Gastroesophageal sphincter (tissue), 4 donors: Measurements from ENCODE around the gene STC2. TPM values are rescaled to one million over a fixed set of nuclear protein-coding genes. Genes with fewer than 3 reads are reported as not detected.

ENCODE experiments used
- ATAC-seq: fragments of 150-250 bp; one replicate; pipeline ENCODE4 v1.9.1; 2016; ENCODE audit warnings: mild to moderate bottlenecking, moderate library complexity
- H3K27ac ChIP-seq, 4 donors: fragments of 200-600 bp; sonication (generic) in 3 of 4; 1 replicate in 3 of 4; 2 replicates in 1 of 4; pipeline ENCODE4 v1.5.1; 2016 to 2019
- H3K27me3 ChIP-seq: fragments of 200-600 bp; sonication (generic); one replicate; pipeline ENCODE4 v1.5.1; 2019
- H3K36me3 ChIP-seq, 2 donors: fragments of 200-600 bp; sonication (generic); one replicate each; pipeline ENCODE4 v1.5.1; 2019; ENCODE audit warnings: control low read depth in 1 of 2
- H3K4me1 ChIP-seq, 3 donors: fragments of 200-600 bp; sonication (generic); 1 replicate in 2 of 3; 2 replicates in 1 of 3; pipeline ENCODE4 v1.5.1; 2016 to 2019; ENCODE audit warnings: control low read depth in 2 of 3
- H3K4me3 ChIP-seq, 2 donors: fragments of 200-600 bp; sonication (generic); one replicate each; pipeline ENCODE4 v1.5.1; 2019; ENCODE audit warnings: mild to moderate bottlenecking in 1 of 2, moderate library complexity in 1 of 2
- H3K9me3 ChIP-seq, 3 donors: fragments of 200-600 bp; sonication (generic); one replicate each; pipeline ENCODE4 v1.5.1; 2017 to 2019; ENCODE audit warnings: control low read depth in 2 of 3
- EP300 ChIP-seq: sonication (generic); formaldehyde crosslinking; IDR thresholded peaks from one replicate; pipeline ENCODE4 v1.6.1; 2017; ENCODE audit warnings: antibody characterized with exemption, mild to moderate bottlenecking
- POLR2A ChIP-seq, 2 donors: fragments of 450-650 bp; IDR thresholded peaks; one replicate each; pipeline ENCODE4 v1.6.1; 2017; ENCODE audit warnings: antibody characterized with exemption in 2 of 2, mild to moderate bottlenecking in 2 of 2, moderate library complexity in 1 of 2
- POLR2AphosphoS5 ChIP-seq: sonication (generic); formaldehyde crosslinking; IDR thresholded peaks from one replicate; pipeline ENCODE4 v1.6.1; 2017; ENCODE audit warnings: antibody characterized with exemption
- WGBS, 2 donors: methylation state at CpG; one replicate each; pipeline ENCODE4 v1.1.5; 2018; ENCODE audit warnings: low coverage in 1 of 2; 5-methylcytosine and 5-hydroxymethylcytosine counted together
- total RNA-seq, 4 donors: library from RNA; depleted of rRNA; stranded (reverse); fragments of >200 nt; gene quantifications; one replicate each; pipeline ENCODE4 v1.1.0, GENCODE V29; 2016
- TF ChIP-seq, protein P1 (sequence below), 4 experiments: fragments of 200-600 bp in 2 of 4; fragments of 450-650 bp in 2 of 4; sonication (generic) in 1 of 4; IDR thresholded peaks; one replicate each; pipeline ENCODE4 v1.5.1; 2017 to 2019; ENCODE audit warnings: antibody characterized with exemption in 4 of 4, mild to moderate bottlenecking in 2 of 4, moderate library complexity in 2 of 4

The STC2 gene
- total RNA-seq, 4 donors from 2014 or later = 34.1 to 116 (median 84.6) TPM

DNA sequence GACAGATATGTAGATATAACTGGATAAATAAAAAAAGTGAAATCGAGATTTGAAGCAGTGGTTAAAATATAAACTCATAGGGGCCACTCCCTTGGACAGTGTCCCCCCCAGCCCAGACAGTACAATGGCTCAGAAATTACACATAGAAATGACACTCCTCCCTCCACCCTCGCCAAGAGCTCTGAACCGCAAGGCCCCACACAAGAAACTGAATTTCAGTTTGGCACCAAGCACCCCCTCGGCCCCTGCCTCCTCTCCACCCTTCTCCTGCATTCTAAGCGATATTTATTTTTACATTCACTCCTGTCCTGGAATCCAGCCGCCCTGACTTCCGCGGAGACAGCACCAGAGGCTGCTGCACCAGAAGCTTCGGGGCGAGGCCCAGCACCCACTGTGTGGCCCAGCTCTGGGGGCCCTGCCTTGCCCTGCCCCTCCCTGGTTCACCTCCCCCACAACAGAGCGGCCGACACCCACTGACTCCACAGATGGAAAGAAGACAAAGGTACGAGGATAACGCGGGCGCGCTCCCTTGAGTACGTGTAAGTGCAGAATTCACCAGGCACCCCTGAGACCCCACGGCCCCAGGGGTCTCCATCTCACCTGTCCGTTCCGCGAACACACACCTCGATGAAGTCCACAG, 11.0 kb downstream of the STC2 start:
- peaks cover 0 to 58% (median 30%) of the 10 kb centered on the region in 3 donors for H3K4me1 ChIP-seq
- TF ChIP-seq POLR2A (IDR thresholded peaks at IDR 0.05) (no peak), EP300 (no peak), POLR2AphosphoS5 (no peak)
- TF ChIP-seq, protein P1, sequence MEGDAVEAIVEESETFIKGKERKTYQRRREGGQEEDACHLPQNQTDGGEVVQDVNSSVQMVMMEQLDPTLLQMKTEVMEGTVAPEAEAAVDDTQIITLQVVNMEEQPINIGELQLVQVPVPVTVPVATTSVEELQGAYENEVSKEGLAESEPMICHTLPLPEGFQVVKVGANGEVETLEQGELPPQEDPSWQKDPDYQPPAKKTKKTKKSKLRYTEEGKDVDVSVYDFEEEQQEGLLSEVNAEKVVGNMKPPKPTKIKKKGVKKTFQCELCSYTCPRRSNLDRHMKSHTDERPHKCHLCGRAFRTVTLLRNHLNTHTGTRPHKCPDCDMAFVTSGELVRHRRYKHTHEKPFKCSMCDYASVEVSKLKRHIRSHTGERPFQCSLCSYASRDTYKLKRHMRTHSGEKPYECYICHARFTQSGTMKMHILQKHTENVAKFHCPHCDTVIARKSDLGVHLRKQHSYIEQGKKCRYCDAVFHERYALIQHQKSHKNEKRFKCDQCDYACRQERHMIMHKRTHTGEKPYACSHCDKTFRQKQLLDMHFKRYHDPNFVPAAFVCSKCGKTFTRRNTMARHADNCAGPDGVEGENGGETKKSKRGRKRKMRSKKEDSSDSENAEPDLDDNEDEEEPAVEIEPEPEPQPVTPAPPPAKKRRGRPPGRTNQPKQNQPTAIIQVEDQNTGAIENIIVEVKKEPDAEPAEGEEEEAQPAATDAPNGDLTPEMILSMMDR (IDR thresholded peaks at IDR 0.05) = no peak
- no peak overlapping the region for H3K4me3 ChIP-seq
- no peaks in the 10 kb centered on the region for H3K36me3 ChIP-seq
- H3K27me3 ChIP-seq = no peaks in the 10 kb centered on the region
- peak overlapping the region in 2 of 4 donors; percentile 30 to 44 for H3K27ac ChIP-seq
- no peak for ATAC-seq
- H3K9me3 ChIP-seq = no peaks in the 10 kb centered on the region
- 85 to 88% methylated on average over 6 to 13 of the region's 23 CpGs for WGBS, 2 donors

DNA sequence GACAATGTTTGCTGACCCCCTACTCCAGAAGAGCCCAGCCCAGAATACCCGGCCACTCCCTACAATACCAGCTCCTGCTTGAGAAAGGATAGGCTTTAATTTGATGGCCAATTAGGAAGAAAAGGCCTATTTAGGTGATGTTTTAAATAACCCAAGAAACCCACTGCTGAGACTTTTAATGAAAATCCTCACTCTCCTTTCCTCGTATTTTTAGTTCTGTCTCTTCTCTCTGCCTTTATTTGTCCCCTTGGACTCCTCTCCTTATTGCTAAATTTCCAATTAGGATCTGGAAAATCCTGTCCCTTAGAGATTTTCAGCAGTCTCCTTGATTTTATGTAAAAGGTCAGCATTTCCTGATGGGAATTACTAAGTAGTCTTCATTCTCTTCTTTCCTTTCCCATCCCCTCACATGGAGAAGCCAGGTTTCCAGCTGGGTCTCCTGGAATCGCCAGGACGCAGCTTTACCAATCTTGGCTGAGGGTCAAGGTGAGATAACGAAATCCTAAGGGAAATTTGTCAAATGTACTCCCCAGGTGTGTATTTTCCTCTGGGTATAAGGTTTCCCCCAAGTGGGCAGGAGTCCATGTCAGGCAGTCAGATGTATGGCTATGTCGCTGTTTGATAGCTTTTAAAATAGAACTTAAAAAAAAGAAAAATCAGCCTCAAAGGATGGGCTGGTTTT, 11.7 kb downstream of the STC2 start:
- Histone ChIP-seq H3K4me3 (peak overlapping the region in 1 of 2 donors; percentile 20), H3K9me3 (no peaks in the 10 kb centered on the region), H3K4me1 (peaks cover 0 to 62% (median 31%) of the 10 kb centered on the region in 3 donors), H3K27ac (peak overlapping the region in 3 of 4 donors; percentile 44 to 58 (median 54)), H3K36me3 (no peaks in the 10 kb centered on the region), H3K27me3 (no peaks in the 10 kb centered on the region)
- 51 to 83% methylated on average over 4 to 5 of the region's 6 CpGs for WGBS, 2 donors
- ATAC-seq = no peak
- TF ChIP-seq, protein P1 (IDR thresholded peaks at IDR 0.05) = no peak
- TF ChIP-seq EP300 = no peak
- no peak for TF ChIP-seq POLR2AphosphoS5
- TF ChIP-seq POLR2A (IDR thresholded peaks at IDR 0.05) = no peak

DNA sequence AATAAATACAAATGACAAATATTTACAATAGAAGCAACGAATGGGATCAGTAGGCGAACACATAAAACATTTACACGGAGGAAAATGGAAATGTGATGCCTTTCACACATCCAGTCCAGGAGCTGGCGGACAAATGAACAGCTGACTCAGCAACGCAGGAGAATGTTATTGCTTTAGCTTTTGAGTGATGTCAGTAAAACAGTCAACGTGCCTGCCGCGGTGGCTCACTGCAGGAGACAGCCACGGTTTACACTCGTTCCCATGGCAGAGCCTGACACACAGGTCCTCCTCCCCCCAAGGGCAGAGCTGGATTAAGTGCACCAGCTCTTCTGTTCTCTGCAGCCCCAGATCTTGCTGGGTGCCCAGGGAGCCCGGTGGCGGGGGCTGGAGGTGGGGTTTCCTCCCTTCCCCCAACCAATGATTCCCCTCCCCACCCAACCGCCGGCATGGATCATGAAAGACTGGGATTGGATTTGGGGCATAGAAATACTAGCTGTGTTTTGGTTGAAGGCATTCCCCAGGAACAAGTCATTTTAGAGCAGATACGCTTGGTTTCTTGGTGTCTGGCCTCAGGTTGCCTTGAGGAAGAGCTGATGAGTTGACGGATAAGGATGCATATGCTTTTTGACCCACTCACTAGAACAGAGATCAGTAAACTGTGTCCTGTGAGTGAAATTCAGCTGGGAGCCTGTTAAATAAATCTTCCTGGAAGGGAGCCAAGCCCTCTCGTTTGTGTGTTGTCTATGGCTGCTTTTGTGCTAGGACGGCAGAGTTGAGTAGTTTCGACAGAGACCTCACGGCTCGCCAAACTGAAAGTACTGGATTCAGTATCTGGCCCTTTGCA, 12.5 kb downstream of the STC2 start:
- 18 to 34% methylated on average over 8 to 14 of the region's 21 CpGs for WGBS, 2 donors
- Histone ChIP-seq H3K4me3 (peak overlapping the region in 1 of 2 donors; percentile 20), H3K4me1 (peaks cover 0 to 62% (median 35%) of the 10 kb centered on the region in 3 donors), H3K36me3 (no peaks in the 10 kb centered on the region), H3K27me3 (no peaks in the 10 kb centered on the region), H3K9me3 (no peaks in the 10 kb centered on the region), H3K27ac (peak overlapping the region in 3 of 4 donors; percentile 44 to 58 (median 54))
- peak; percentile 11 for TF ChIP-seq POLR2AphosphoS5
- TF ChIP-seq, protein P1 (IDR thresholded peaks at IDR 0.05) = no peak
- no peak for TF ChIP-seq POLR2A (IDR thresholded peaks at IDR 0.05)
- no peak for TF ChIP-seq EP300
- ATAC-seq = peak; percentile 22

DNA sequence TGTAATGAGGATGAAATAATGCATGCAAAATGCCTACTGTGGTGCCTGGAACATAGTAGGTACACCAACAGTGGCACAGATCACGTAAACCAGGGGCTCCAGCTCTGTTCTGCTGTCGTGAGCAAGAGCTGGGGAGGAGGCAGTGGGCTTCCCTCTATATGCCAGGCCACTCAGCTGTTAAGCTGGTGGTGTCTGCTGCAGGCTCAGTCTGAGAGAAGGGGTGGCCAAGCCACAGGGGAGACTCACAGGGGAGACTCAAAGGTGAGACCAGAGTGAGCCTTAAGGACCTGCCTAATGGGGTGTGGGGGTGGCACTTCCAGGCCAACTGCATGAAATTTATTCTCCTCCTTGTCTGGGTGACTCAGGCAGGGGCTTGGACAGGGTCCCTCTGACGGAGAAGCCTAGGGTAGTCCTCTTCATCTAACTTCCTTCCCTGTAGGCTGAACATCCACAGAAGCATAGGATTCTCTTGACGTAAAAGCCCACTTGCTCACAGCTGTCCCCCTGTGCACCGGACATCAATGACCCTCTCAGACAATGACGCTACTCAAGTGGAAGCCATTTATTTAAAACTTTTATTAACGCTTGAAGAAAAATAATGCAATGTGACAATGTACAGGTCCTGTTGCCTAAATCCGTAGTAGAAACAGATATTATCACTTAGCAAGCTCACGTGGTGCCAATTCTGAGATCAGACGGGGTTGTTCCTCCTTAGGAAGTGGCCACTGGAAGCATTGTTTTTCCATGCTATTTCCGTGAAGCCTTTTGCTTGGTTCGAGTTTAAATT, 13.9 kb downstream of the STC2 start:
- no peaks in the 10 kb centered on the region for H3K27me3 ChIP-seq
- no peak overlapping the region for H3K27ac ChIP-seq
- WGBS, 2 donors = 84 to 89% methylated on average over 6 to 7 of the region's 12 CpGs
- H3K4me3 ChIP-seq = no peak overlapping the region
- TF ChIP-seq POLR2A (IDR thresholded peaks at IDR 0.05) (no peak), POLR2AphosphoS5 (no peak), EP300 (no peak)
- TF ChIP-seq, protein P1 (IDR thresholded peaks at IDR 0.05) = no peak
- H3K4me1 ChIP-seq = peaks cover 0 to 62% (median 27%) of the 10 kb centered on the region in 3 donors
- H3K36me3 ChIP-seq = no peaks in the 10 kb centered on the region
- no peak for ATAC-seq
- H3K9me3 ChIP-seq = no peaks in the 10 kb centered on the region
